Measurements from ENCODE around the gene EHMT1. TPM values are rescaled to one million over a fixed set of nuclear protein-coding genes. Genes with fewer than 3 reads are reported as not detected.

The EHMT1 gene
- polyA plus RNA-seq, 1 of the 3 experiments (the other 2 are of a cell fraction), result 39.5 TPM

GRCh38 chr9:137606734-137607138, 12.1 kb upstream of the EHMT1 start:
- Histone ChIP-seq H3K4me3 (ENCODE audit: low read depth in 2 of 2, low read length in 1 of 2) (peak overlapping the region; percentile 71 to 76), H2AFZ (ENCODE audit: low read depth) (no peak overlapping the region), H4K20me1 (ENCODE audit: insufficient read depth) (no peaks in the 10 kb centered on the region; the same call in 1 of the 2 replicates), H3K36me3 (replicated peaks in 1 of 2; ENCODE audit: control insufficient read depth in 1 of 2, insufficient read depth in 2 of 2, low read length in 1 of 2) (no peaks in the 10 kb centered on the region), H3K27me3 (ENCODE audit: insufficient read depth) (no peaks in the 10 kb centered on the region), H3K79me2 (ENCODE audit: insufficient read depth) (peaks cover 47% of the 10 kb centered on the region), H3K4me2 (peak overlapping the region; percentile 92), H3K27ac (ENCODE audit: low read depth in 2 of 2, low read length in 1 of 2) (no peak overlapping the region), H3K4me1 (ENCODE audit: control insufficient read depth in 1 of 2, insufficient read depth in 2 of 2, low read depth in 1 of 2, low read length in 1 of 2) (peaks cover 4 to 18% of the 10 kb centered on the region in 2 experiments; a peak in 3 of 4 replicates), H3K9me3 (no peaks in the 10 kb centered on the region), H3F3A (replicated peaks; ENCODE audit: insufficient read depth) (peaks cover 17% of the 10 kb centered on the region), H3K9ac (peak overlapping the region; percentile 73; the same call in 1 of the 2 replicates), H3K9me2 (no peaks in the 10 kb centered on the region)
- WGBS (ENCODE audit: low lambda C conversion rate), result 80% methylated on average over 11 of the region's 13 CpGs
- DNase-seq, result no peak
- ChIA-PET CTCF (interaction anchor here (1.4 kb wide), 1 partner anchor 14 kb away, joined by 5 read pairs; no protein-coding TSS in a partner anchor), POLR2A (no interaction called here)
- TF ChIP-seq TAF1 (IDR thresholded peaks at IDR 0.05; ENCODE audit: borderline replicate concordance, low read depth, low read length), result no peak
- no peak for TF ChIP-seq MAX (IDR thresholded peaks at IDR 0.05; ENCODE audit: low read depth)
- TF ChIP-seq RAD21 (IDR thresholded peaks at IDR 0.05; ENCODE audit: low read length), result no peak
- TF ChIP-seq EZH2phosphoT487 (IDR thresholded peaks at IDR 0.05; ENCODE audit: borderline replicate concordance, low read depth), result no peak
- TF ChIP-seq USF2 (IDR thresholded peaks at IDR 0.05; ENCODE audit: borderline replicate concordance, low read depth, low read length), result no peak
- no peak for TF ChIP-seq MEF2A (IDR thresholded peaks at IDR 0.05; ENCODE audit: borderline replicate concordance, low read depth)
- TF ChIP-seq JUND (IDR thresholded peaks at IDR 0.05), result no peak
- no peak for TF ChIP-seq SIN3A (IDR thresholded peaks at IDR 0.05; ENCODE audit: borderline replicate concordance, low read depth, low read length)
- TF ChIP-seq RCOR1 (IDR thresholded peaks at IDR 0.05; ENCODE audit: low read length), result no peak
- TF ChIP-seq FOSL2 (IDR thresholded peaks at IDR 0.05; ENCODE audit: borderline replicate concordance, low read depth), result no peak
- TF ChIP-seq RFX5 (IDR thresholded peaks at IDR 0.05; ENCODE audit: low read length), result no peak
- no peak for TF ChIP-seq RXRA (IDR thresholded peaks at IDR 0.05; ENCODE audit: borderline replicate concordance, low read depth)
- TF ChIP-seq YY1 (IDR thresholded peaks at IDR 0.05; ENCODE audit: low read depth), result no peak
- TF ChIP-seq FOXJ3 (CRISPR knock-in tag; IDR thresholded peaks at IDR 0.05), result no peak
- TF ChIP-seq CHD2 (IDR thresholded peaks at IDR 0.05; ENCODE audit: low read length, partially characterized antibody), result no peak
- no peak for TF ChIP-seq IRF3 (IDR thresholded peaks at IDR 0.05; ENCODE audit: low read depth, low read length)
- no peak for TF ChIP-seq POLR2AphosphoS5 (IDR thresholded peaks at IDR 0.05; ENCODE audit: low read depth, low read length)
- no peak for TF ChIP-seq REST (IDR thresholded peaks at IDR 0.05; ENCODE audit: low read depth, low read length)
- TF ChIP-seq EP300 (IDR thresholded peaks at IDR 0.05; ENCODE audit: borderline replicate concordance in 1 of 2, low read depth in 1 of 2, low read length in 1 of 2), result no peak
